ENCODE measurements around the gene TRAPPC3L. TPM values are rescaled to one million over a fixed set of nuclear protein-coding genes. Genes with fewer than 3 reads are reported as not detected.
A peak's percentile ranks its signal among the peaks of the same experiment; 100 is the strongest.

The TRAPPC3L gene
- total and polyA plus RNA-seq, 9 of the 15 experiments (the other 6 are each of a cell fraction or from before 2014, with no cell fraction given), result not detected

GRCh38 chr6:116463301-116463700, 82.2 kb downstream of the TRAPPC3L start:
- H3K27me3 ChIP-seq (ENCODE audit: control insufficient read depth in 2 of 2, insufficient read depth in 2 of 2, low read length in 2 of 2), result peaks cover 0 to 6% of the 10 kb centered on the region in 2 experiments; a peak in 1 of 5 replicates
- in situ Hi-C loops (cut with MboI), result no loop called here
- TF ChIP-seq ZNF717 (CRISPR knock-in tag; IDR thresholded peaks at IDR 0.05), result no peak
- no peak for TF ChIP-seq TSC22D4 (tag; IDR thresholded peaks at IDR 0.05)
- TF ChIP-seq PURB (CRISPR knock-in tag; IDR thresholded peaks at IDR 0.05; ENCODE audit: low read depth), result no peak
- no peak for TF ChIP-seq MCM2 (IDR thresholded peaks at IDR 0.05; ENCODE audit: low read depth)
- H3K9me1 ChIP-seq (ENCODE audit: control insufficient read depth, insufficient read depth, low read length), result no peaks in the 10 kb centered on the region
- H2AFZ ChIP-seq (ENCODE audit: low read depth, low read length), result no peak overlapping the region
- DNase-seq (ENCODE audit: extremely low read depth in 1 of 4, low spot score in 3 of 4) (no peak), ATAC-seq (no peak), FAIRE-seq (no peak)
- H3K4me1 ChIP-seq (replicated peaks in 1 of 2; ENCODE audit: control insufficient read depth in 2 of 2, insufficient read depth in 2 of 2, low read length in 2 of 2), result peaks cover 10 to 12% of the 10 kb centered on the region in 2 experiments; a peak in 4 of 5 replicates
- 32% methylated on average over 4 of the region's 4 CpGs for WGBS (ENCODE audit: insufficient coverage, low coverage, missing lambda C conversion rate)
- no TSS peak for BruUV-seq (replicated peaks)
- no peaks in the 10 kb centered on the region for H3K79me2 ChIP-seq (ENCODE audit: control insufficient read depth, insufficient read depth, low read length)
- H3K9me3 ChIP-seq (replicated peaks; ENCODE audit: control insufficient read depth, insufficient read depth, low read depth, low read length), result no peaks in the 10 kb centered on the region
- H3K36me3 ChIP-seq (ENCODE audit: control insufficient read depth, insufficient read depth, low read length), result no peaks in the 10 kb centered on the region
- ChIA-PET POLR2A (no interaction called here), CTCF (ENCODE audit: low intra/inter-chr PET ratio) (no interaction called here)
- no peak overlapping the region for H3K27ac ChIP-seq (ENCODE audit: extremely low read depth, low read depth, low read length)
- intact Hi-C loops (cut with micrococcal nuclease), result no loop called here
- H3K4me2 ChIP-seq (ENCODE audit: insufficient read depth, low read length), result no peak overlapping the region
- H3K4me3 ChIP-seq, result no peak overlapping the region
- H4K20me1 ChIP-seq (replicated peaks; ENCODE audit: control insufficient read depth, insufficient read depth, low read length), result no peaks in the 10 kb centered on the region
- no peak overlapping the region for H3K9ac ChIP-seq (ENCODE audit: insufficient read depth in 1 of 2, low read depth in 2 of 2, low read length in 2 of 2)

DNA sequence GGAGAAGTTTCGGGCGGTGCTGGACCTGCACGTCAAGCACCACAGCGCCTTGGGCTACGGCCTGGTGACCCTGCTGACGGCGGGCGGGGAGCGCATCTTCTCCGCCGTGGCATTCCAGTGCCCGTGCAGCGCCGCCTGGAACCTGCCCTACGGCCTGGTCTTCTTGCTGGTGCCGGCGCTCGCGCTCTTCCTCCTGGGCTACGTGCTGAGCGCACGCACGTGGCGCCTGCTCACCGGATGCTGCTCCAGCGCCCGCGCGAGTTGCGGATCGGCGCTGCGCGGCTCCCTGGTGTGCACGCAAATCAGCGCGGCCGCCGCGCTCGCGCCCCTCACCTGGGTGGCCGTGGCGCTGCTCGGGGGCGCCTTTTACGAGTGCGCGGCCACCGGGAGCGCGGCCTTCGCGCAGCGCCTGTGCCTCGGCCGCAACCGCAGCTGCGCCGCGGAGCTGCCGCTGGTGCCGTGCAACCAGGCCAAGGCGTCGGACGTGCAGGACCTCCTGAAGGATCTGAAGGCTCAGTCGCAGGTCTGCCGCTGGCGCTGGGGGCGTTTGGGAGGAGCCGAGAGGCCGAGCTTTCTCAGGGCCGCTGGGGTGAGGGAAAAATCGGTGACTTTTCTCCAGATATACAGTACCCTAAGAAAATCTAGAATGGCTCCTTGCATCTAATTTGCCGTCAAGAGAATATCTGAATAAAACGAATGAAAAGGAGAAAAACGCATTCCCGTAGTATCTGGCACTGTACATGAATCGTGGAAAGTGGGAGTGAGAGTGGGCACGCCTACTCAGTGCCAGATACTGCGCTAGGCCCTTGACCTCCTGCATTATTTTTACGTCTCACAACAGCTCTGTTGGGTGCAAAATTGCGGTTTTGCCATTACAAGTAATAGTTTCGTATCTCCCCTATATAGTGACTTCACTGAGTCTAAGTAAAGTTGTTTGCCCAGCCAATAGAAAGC, 83.3 kb downstream of the TRAPPC3L start:
- FAIRE-seq (no peak), ATAC-seq (no peak), DNase-seq (ENCODE audit: extremely low read depth in 1 of 4, low spot score in 3 of 4) (no peak)
- H3K9ac ChIP-seq (ENCODE audit: insufficient read depth in 1 of 2, low read depth in 2 of 2, low read length in 2 of 2), result no peak overlapping the region
- H4K20me1 ChIP-seq (replicated peaks; ENCODE audit: control insufficient read depth, insufficient read depth, low read length), result no peaks in the 10 kb centered on the region
- H3K27me3 ChIP-seq (ENCODE audit: control insufficient read depth in 2 of 2, insufficient read depth in 2 of 2, low read length in 2 of 2), result peaks cover 0 to 6% of the 10 kb centered on the region in 2 experiments; a peak in 1 of 5 replicates
- in situ Hi-C loops (cut with MboI), result no loop called here
- peaks cover 7 to 8% of the 10 kb centered on the region in 2 experiments; a peak in 3 of 5 replicates for H3K4me1 ChIP-seq (replicated peaks in 1 of 2; ENCODE audit: control insufficient read depth in 2 of 2, insufficient read depth in 2 of 2, low read length in 2 of 2)
- no peaks in the 10 kb centered on the region for H3K9me3 ChIP-seq (replicated peaks; ENCODE audit: control insufficient read depth, insufficient read depth, low read depth, low read length)
- H3K4me2 ChIP-seq (ENCODE audit: insufficient read depth, low read length), result no peak overlapping the region
- CTCF ChIA-PET (ENCODE audit: low intra/inter-chr PET ratio), result no interaction called here
- H3K4me3 ChIP-seq, result no peak overlapping the region
- H3K27ac ChIP-seq (ENCODE audit: extremely low read depth, low read depth, low read length), result no peak overlapping the region
- intact Hi-C loops (cut with micrococcal nuclease), result no loop called here
- no peaks in the 10 kb centered on the region for H3K9me1 ChIP-seq (ENCODE audit: control insufficient read depth, insufficient read depth, low read length)
- BruUV-seq (replicated peaks), result no TSS peak
- POLR2A ChIA-PET, result interaction anchor here (0.6 kb wide), 1 partner anchor 386 kb away, joined by 3 read pairs; no protein-coding TSS in a partner anchor
- H3K36me3 ChIP-seq (ENCODE audit: control insufficient read depth, insufficient read depth, low read length), result no peaks in the 10 kb centered on the region
- WGBS (ENCODE audit: insufficient coverage, low coverage, missing lambda C conversion rate), result 56% methylated on average over 49 of the region's 84 CpGs
- H3K79me2 ChIP-seq (ENCODE audit: control insufficient read depth, insufficient read depth, low read length), result no peaks in the 10 kb centered on the region
- no peak overlapping the region for H2AFZ ChIP-seq (ENCODE audit: low read depth, low read length)
- peak; percentile 77 for TF ChIP-seq ZBTB33 (CRISPR knock-in tag; IDR thresholded peaks at IDR 0.05)
- TF ChIP-seq NFYB (IDR thresholded peaks at IDR 0.05; ENCODE audit: extremely low read depth, insufficient read length), result no peak
- TF ChIP-seq, protein P1, sequence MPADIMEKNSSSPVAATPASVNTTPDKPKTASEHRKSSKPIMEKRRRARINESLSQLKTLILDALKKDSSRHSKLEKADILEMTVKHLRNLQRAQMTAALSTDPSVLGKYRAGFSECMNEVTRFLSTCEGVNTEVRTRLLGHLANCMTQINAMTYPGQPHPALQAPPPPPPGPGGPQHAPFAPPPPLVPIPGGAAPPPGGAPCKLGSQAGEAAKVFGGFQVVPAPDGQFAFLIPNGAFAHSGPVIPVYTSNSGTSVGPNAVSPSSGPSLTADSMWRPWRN (IDR thresholded peaks at IDR 0.05; ENCODE audit: low read depth), result no peak
- TF ChIP-seq HNRNPLL (IDR thresholded peaks at IDR 0.05; ENCODE audit: low read depth, low read length, poor library complexity, severe bottlenecking), result peak; percentile 62
- no peak for TF ChIP-seq RBM15 (IDR thresholded peaks at IDR 0.05; ENCODE audit: insufficient read depth, low read length)
- TF ChIP-seq ETS1 (conservative IDR thresholded peaks at IDR 0.05; ENCODE audit: control insufficient read depth, low read depth, low read length), result no peak
